Stimulated activated CD4-positive, alpha-beta T cell treated with anti-CD3 and anti-CD28 coated beads, Interleukin-4, amount 100 ng/mL, for 48 hours (primary cell): ENCODE data around the gene AIFM2.
"Not testable (repeated sequence)": the region's sequence is repeated elsewhere in the genome, so short reads cannot be mapped to it uniquely, and the experiment has no call there.

ENCODE experiments used
- DNase-seq, 2 donors: peaks; one replicate each; pipeline ENCODE4 v3.0.0-alpha.2; 2020; ENCODE audit warnings: low read depth in 2 of 2

Gene AIFM2

DNA sequence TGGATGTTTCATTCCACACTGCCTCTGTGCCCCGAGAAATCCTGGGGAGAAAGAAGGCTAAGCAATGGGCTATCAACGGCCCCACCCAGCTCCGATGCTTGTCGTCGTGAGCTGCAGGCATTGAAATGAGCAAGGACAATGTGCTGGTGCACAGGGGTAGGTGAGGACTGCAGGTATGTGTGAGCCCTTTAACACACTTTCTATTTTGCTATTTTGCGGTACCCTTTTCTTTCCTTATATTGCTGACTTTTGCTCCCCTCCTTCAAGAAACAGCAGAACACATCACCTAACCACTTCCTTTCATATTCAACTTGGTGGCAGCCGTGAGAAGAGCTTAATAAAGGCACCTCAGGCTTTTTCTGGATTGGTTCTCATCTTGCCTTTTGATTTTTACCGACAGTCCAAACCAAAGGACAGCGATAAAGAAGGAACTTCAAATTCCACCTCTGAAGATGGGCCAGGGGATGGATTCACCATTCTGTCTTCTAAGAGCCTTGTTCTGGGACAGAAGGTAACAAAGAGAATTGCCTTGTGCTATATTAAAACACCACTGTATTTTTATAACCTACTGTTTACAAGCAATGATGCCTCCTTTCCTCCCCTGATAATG lies 39.2 kb downstream of the AIFM2 start:
- DNase-seq, result no peak

DNA sequence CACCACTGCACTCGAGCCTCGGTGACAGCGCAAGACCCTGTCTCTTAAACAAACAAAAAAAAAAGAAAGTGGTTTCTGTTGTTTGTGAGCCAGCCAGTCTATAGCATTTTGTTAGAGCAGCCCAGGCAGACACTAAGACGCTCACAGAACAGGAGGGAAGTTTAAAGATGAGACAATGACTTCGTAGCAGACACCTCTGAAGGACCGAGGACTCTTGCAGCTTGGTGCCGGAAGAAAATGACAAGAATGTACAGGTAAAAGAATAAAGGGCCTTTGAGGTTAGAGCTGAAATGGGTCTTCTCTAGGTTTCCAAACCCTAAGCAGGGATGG lies 40.3 kb downstream of the AIFM2 start:
- no peak for DNase-seq

- DNase-seq, result no peak
Measured at GRCh38 chr10:70090951-70091350, 41.7 kb downstream of the AIFM2 start.

- DNase-seq, result no peak
Measured at GRCh38 chr10:70090013-70090412, 42.6 kb downstream of the AIFM2 start.

- DNase-seq, result no peak
Measured at GRCh38 chr10:70088308-70088698, 44.3 kb downstream of the AIFM2 start.

DNA sequence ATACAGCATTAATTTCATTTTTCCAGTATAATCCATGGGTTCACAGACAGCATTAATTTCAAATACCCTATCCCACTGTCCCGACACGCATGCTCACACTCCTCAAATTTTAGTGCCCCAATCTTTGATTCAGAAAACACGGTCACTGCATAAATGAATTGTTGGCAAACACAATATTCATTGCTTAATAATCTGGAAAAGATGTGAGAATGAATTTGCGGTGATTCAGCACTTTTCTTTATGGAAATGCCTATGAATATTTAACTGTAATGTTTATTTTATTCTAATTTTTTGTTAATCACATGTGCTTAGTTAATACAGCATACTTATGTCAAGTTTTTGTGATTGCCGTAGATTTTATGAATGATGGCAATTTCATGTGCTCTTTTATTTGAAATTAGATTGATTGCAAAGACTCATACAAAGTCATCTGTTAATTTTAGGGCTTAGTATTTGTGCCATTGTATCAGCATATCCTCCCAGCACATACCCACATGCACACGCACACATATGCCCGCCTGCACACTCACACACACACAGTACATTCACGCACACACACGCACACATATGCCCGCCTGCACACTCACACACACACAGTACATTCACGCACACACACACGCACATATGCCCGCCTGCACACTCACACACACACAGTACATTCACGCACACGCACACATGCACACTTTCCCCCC lies 44.9 kb downstream of the AIFM2 start:
- no peak for DNase-seq

GRCh38 chr10:70085975-70086613 lies 46.5 kb downstream of the AIFM2 start:
- no peak for DNase-seq

DNA sequence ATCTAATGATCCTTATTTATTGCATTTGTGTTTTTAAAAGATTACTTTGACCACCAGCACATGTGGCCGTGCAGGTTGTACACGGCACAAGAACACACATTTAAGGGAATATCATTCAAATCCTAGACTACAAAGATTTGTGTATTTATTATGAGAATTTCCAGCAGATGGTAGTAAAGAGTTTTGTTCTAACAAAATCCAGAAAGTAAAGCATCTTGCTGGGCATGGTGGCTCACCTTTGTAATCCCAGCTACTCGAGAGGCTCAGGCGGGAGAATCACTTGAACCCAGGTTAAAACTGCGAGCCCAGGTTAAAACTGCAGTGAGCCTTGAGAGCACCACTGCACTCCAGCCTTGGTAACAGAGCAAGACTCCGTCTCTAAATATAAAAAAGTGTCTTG lies 48.4 kb downstream of the AIFM2 start:
- DNase-seq, result no peak

GRCh38 chr10:70080789-70081188 lies 51.8 kb downstream of the AIFM2 start:
- DNase-seq, result not testable (repeated sequence)

- no peak for DNase-seq
Measured at GRCh38 chr10:70078937-70079336, 53.7 kb downstream of the AIFM2 start.

- no peak for DNase-seq
Measured at GRCh38 chr10:70078329-70078728, 54.3 kb downstream of the AIFM2 start.

- no peak for DNase-seq
Measured at GRCh38 chr10:70074971-70075370, 57.7 kb downstream of the AIFM2 start.

- DNase-seq, result no peak
Measured at GRCh38 chr10:70074165-70074564, 58.5 kb downstream of the AIFM2 start.

- DNase-seq, result no peak
Measured at GRCh38 chr10:70070834-70071233, 61.8 kb downstream of the AIFM2 start.

- DNase-seq, result no peak
Measured at GRCh38 chr10:70069346-70069745, 63.3 kb downstream of the AIFM2 start.

DNA sequence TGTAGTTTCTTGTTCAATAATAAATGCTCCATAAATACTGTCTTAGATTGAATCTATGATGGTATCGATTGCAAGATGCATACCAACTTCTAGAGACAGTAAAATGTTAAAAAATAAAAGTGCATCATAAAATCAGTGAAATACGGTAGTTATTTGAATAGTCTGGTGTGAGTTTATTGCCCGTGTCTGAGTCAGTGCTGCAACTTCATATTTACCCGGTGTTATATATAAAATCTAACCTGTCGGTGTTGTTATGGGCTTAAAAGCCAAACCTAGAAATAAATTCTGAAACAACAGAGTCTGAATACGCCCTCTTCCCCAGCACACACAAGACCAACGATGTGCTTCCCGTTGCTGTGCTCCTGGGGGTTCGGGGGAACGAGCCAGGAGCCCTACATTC lies 63.7 kb downstream of the AIFM2 start:
- DNase-seq, result no peak

GRCh38 chr10:70067586-70067985 lies 65.0 kb downstream of the AIFM2 start:
- DNase-seq, result no peak

DNA sequence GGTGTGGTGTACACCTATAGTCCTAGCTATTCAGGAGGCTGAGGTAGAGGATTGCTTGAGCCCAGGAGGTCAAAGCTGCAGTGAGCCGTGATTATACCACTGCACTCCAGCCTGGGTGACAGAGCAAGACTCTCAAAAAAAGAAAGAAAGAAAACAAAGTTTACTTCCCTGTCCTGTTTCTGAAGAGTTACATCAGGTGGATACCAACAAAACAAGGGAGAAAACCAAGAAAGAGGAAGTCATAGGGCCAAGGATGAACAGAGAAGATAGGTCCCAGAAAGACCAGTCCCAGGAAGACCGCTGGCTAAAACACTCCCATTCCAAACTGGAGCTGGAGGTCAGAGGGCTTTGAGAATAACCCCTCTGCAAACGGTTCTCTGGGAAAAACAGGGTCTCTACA lies 66.4 kb downstream of the AIFM2 start:
- DNase-seq, result no peak

DNA sequence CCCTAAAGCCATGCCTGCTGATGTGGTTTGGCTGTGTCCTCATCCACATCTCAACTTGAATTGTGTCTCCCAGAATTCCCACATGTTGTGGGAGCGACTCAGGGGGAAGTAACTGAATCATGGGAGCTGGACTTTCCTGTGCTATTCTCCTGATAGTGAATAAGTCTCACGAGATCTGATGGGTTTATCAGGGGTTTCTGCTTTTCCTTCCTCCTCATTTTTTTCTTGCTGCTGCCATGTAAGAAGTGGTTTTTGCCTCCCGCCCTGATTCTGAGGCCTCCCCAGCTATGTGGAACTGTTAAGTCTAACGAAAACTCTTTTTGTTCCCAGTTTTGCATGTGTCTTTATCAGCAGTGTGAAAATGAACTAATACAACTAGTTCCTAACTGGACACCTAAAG lies 68.1 kb downstream of the AIFM2 start:
- no peak for DNase-seq

- DNase-seq, result no peak
Measured at GRCh38 chr10:70063418-70064098, 69.1 kb downstream of the AIFM2 start.
